ENCODE data around the gene ANTXR1.
A peak's percentile ranks its signal among the peaks of the same experiment; 100 is the strongest.

Gene ANTXR1

DNA sequence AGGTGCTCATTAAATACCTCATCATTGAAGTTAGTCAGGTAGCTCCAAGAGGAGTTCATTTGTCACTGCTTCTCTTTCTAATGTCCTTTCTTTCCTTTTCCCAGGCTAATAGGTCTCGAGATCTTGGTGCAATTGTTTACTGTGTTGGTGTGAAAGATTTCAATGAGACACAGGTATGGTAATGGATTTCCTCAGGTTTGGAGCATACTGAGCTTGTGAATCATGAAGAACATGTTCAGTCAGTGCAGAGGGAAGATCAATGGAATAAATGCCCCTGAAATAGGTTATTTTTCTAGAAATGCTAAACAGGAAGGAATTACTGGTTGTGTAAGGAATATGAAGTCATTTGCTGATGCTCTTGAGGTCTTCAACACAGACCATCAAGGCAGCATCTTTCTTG is 62.5 kb downstream of the ANTXR1 start:
- DNase-seq = no peak

DNA sequence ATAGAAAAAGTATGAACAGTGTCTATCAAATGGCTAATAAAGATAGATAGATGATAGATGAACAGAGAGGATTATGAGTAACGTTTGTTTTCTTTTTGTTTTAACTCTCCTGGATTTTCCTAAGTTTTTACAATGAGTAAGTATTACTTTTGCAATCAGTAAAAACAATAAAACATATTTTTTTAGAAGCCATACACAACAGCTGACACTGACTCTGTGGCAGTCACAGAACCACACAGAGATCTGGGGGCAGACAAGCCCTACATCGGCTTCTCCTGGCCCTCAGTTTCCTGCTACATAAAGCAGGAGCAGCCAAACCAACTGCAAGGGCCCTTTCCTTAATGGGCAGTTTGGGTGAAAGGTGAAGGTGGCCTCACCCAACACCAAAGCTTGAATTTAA is 63.6 kb downstream of the ANTXR1 start:
- no peak for DNase-seq

- no peak for DNase-seq
These were observed 64.4 kb downstream of the ANTXR1 start for GRCh38 chr2:69077252-69077950.

DNA sequence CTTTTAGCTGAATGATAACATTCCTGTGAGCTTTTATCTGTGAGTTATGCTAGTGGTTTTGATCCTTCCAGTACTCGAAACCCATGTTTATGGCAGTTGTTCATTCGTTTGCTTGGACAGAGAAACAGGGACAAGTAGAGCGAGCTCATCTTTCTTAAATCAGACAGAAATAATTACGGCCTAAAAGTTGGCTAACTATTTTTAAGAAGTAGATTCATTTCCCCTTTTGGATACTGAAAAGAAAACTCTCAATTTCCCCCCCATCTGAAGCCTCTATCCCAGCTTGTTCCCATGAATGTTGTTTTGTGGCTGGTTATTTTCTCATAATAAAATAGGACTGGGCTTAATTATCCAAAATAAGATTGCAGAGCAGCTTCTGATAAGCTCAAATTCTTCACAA is 67.1 kb downstream of the ANTXR1 start:
- DNase-seq = no peak

DNA sequence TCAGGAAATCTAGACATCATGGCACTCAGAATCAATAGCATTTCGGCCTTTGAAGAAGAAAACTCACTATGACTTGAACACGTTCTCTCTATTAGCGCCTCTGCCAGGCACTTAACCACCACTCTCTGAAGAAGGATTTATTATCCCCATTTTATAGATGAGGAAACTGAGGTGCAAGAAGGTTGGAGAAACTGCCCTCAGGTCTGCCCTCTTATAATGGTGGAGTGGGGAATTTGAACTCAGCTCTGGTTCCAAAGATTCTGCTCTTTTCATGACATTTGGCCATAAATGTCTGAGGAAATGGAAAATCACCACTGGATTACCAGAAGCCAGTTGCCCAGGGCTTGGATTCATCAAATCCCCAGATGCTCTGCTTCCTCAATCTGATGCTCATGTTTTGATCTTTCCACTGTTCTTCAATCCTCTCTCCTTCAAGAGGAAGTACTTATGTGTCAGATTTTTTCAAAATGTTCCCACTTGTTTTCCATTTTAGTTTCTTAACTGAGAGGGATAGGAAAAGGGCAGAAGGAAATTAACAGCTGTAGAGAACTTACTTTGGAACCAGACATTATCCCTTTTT is 68.1 kb downstream of the ANTXR1 start:
- DNase-seq = no peak

DNA sequence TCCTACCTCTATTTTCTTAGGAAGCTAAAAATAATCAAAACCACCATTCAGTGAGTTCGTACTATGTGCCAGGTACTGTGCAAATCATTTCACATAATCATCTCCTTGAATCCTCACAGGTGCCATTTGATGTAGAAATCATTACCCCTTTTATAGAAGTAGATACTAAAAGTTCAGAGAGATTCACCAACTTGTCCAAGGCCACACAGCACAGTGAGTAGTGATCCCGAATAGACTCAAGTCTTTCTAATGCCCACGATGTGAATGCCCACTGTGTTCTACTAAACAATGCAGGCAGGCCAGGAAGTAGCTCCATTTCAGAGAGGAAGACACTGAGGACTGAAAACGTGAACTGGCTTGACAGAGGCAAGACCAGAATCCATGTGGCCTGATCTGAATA is 68.8 kb downstream of the ANTXR1 start:
- DNase-seq = no peak

GRCh38 chr2:69082430-69082997 is 69.5 kb downstream of the ANTXR1 start:
- peak; percentile 73 for DNase-seq

DNA sequence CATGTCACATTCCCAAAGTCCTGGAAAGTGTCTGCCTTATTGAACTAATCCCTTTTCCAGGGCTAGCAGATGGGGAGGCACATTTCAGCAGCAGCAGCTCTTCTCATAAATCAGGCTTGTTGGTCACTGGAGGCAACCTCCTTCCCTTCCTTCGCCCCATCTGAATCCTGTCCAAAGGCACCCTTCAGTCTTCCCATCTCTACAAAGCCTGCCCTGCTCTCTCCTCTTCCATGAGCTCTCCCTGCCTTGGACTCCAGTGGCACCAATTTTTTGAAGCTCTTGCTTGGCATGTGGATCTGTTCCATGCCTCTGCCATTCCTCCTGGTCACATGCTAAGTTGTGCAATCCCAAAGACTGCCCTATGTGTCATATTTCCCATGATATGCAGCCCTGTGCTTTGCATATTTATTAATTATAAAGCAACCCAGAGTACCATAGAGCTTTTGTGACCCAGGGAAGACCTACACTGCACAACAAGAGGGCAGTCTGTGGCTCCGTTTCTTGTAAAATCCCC is 70.3 kb downstream of the ANTXR1 start:
- peak; percentile 93 for DNase-seq

DNA sequence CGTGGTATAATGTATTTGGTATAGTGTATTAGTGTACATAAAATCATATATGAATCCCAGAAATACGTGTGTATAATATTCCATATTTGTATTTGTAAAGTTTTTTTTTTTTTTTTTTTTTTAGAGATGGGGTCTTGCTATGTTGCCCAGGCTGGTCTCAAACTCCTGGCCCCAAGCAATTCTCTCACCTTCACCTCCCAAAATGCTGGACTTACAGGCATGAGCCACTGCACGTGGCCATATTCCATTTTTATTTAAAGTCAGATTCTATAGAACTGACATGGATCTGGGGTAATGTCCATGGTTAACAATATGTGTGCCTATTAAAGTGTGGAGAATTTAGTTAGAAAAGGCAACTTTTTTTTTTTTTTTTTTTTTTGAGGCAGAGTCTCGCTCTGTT is 71.5 kb downstream of the ANTXR1 start:
- DNase-seq = no peak

- no peak for DNase-seq
These were observed 73.5 kb downstream of the ANTXR1 start for GRCh38 chr2:69086466-69086865.

DNA sequence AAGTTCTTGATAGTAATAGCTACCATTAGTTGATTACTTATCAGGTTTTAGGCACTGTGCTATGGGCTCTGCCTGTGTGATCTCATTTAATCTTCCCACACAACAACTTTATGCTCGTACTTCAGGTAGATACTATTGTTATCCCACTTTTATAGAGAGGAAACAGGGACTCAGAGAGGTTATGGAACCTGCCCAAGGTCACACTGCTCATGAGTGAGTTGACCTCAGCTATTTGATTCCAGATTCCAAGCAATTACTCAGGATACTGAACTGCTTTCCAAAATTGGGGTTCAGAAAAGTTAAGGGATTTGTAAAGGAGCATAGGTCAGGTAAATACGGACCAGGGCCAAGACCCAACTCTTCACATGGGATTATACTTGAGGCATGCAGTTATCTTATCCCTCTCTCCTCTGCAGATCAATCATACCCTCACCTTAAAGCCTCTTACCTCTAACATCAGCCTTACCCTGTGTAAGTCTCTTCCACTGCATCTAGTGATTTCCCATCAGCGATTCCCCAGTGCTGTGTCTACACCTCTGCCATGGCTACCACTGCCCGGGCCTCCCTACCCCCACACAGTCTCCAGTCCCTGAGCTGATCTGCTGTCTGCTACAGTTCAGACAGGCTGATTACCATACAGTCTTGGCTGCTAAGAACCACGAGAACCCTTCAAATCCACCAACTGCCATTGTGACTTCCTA is 74.4 kb downstream of the ANTXR1 start:
- DNase-seq = peak; percentile 20

DNA sequence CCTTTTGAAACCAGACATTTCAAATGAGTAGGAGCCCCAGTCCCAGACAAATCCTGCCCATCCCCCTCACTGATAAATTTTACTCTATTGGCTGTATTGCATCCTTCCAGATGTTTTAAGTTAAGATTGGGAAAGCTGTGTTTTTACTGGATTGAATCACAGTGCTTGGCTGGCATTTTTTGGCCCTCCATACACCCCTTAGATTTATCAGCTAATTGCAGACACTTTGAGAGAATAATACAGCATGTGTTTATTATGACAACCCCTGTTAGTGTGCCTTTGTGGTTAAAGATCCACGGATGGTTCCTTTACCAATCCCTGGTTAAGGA is 74.9 kb downstream of the ANTXR1 start:
- no peak for DNase-seq

- DNase-seq = no peak
These were observed 75.5 kb downstream of the ANTXR1 start for GRCh38 chr2:69088466-69088865.

DNA sequence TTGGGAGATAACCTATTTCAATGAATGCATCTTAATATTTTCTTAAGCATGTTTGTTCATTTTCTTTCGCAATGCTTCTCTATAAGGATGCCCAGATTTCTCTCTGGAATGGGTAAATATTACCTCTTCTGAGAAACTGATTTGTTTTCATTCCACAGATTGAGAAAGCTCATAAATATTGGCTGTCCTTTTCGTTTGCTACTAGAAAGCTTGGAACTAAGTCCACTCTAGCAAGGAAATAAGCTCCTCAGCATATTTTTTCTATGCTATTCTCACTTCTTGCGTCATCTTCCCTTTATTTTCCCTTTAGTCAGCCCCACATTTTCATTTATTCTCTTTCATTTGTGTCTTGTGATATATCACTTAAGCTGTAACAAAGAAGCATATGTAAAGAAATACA is 76.3 kb downstream of the ANTXR1 start:
- DNase-seq = no peak

DNA sequence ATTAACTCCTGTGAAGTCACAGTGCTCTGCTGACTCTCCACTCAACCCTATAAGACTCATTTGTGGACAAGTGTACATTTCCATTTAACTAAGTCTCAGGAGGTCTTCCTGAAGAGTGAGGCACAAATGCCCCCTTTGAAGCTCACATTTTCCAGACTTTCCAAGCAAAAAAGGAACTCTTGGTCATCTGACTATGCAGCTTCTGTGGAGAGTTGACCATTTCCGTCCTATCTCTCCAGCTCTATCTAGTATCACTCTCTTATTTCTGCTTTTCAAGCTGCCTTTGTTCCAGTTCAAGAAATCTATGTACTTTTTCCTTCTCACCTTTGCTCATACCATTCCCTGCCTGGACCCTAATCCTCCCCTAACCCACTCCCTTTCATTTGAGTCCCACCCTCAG is 77.0 kb downstream of the ANTXR1 start:
- DNase-seq = no peak

- no peak for DNase-seq
These were observed 77.8 kb downstream of the ANTXR1 start for GRCh38 chr2:69090820-69091219.

- DNase-seq = no peak
These were observed 79.9 kb downstream of the ANTXR1 start for GRCh38 chr2:69092857-69093256.

- no peak for DNase-seq
These were observed 82.3 kb downstream of the ANTXR1 start for GRCh38 chr2:69095305-69095704.

GRCh38 chr2:69096326-69097095 is 83.5 kb downstream of the ANTXR1 start:
- no peak for DNase-seq

GRCh38 chr2:69097148-69097610 is 84.2 kb downstream of the ANTXR1 start:
- DNase-seq = no peak

GRCh38 chr2:69097891-69098655 is 85.1 kb downstream of the ANTXR1 start:
- DNase-seq = no peak

DNA sequence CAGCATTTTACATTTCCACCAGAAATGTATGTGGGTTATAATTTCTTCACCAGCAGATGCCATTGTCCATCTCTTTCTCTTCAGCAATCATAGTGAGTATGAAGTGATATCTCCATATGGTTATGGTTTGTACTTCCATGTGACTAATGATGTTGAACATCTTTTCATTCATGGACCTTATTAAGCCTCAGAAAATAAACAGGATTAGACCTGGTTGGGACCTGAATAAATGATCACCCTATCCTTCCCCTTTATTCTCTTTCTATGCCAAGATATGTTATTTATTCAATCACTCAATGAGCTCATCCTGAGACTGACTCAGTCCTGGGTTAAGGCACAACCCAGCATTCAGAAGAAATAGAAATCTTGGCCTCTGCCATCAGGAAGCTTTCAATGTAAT is 86.6 kb downstream of the ANTXR1 start:
- no peak for DNase-seq

Data from NCI-H82 (cell line).